ENCODE measurements around the gene ELP5.

Gene ELP5

GRCh38 chr17:7232114-7232513, 19.9 kb upstream of the ELP5 start:
- TF ChIP-seq CTCF (IDR thresholded peaks at IDR 0.05; ENCODE audit: control insufficient read depth, insufficient read depth, low read depth, low read length, missing control alignments): no peak

GRCh38 chr17:7233701-7234082, 18.3 kb upstream of the ELP5 start:
- peak overlapping the region; percentile 85 for H3K4me3 ChIP-seq (ENCODE audit: control insufficient read depth, low read depth, low read length)
- no peak for TF ChIP-seq CTCF (IDR thresholded peaks at IDR 0.05; ENCODE audit: control insufficient read depth, insufficient read depth, low read depth, low read length, missing control alignments)
- DNase-seq (ENCODE audit: low read depth): no peak

More at GRCh38 chr17:7232114-7232513, 19.9 kb upstream of the ELP5 start:
- H3K4me3 ChIP-seq (ENCODE audit: control insufficient read depth, low read depth, low read length): no peak overlapping the region
- DNase-seq (ENCODE audit: low read depth): no peak

DNA sequence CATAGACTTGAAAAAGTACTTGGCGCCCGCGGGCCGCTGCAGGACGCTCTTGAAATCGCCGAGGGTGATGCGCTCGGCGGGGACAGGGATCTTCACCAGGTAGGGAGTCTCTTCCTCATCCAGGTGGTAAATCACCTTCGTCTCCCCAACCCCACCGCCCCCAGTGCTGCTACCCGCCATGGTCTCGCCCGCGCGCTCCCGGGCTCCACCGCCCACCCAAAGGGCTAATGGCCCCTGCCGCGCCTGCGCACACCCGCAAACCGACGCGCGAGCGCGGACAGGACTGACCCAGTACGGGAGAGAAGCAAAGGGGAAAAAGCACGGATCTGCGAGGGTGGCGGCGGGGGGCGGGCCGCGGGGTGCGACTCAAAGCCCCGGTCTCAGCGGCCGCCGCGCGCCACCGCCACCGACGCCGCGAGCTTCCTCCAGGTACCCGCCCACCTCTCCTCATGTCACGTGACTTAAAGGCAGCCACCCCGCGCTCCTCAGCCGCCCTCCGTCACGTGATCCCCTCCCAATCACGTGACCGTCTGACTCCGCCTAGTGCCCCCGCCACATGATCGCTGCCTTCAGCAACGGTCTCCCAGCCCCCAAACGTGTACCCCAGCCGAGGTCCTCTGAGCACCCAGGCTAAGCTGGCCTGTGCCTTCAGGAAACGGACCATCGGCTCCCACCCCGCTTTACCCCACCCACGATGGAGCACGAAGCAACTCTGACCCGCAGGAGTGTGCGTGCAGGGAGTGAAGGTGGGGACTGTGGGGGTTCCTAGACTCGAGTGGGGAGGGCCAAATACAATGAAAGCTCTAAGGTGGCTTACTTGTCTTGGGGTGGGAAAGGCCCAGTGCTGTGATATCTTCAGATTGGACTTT, 17.7 kb upstream of the ELP5 start, which contains the start of gene DVL2:
TSS of gene DVL2 (minus strand) at position 435 of the 869 bp plus-strand sequence. CDS start at position 180, 255 bp downstream.
- H3K4me3 ChIP-seq (ENCODE audit: control insufficient read depth, low read depth, low read length): peak within 1 kb of the TSS; percentile 85
- TF ChIP-seq CTCF (IDR thresholded peaks at IDR 0.05; ENCODE audit: control insufficient read depth, insufficient read depth, low read depth, low read length, missing control alignments): no peak
- DNase-seq (ENCODE audit: low read depth): peak; percentile 74

DNA sequence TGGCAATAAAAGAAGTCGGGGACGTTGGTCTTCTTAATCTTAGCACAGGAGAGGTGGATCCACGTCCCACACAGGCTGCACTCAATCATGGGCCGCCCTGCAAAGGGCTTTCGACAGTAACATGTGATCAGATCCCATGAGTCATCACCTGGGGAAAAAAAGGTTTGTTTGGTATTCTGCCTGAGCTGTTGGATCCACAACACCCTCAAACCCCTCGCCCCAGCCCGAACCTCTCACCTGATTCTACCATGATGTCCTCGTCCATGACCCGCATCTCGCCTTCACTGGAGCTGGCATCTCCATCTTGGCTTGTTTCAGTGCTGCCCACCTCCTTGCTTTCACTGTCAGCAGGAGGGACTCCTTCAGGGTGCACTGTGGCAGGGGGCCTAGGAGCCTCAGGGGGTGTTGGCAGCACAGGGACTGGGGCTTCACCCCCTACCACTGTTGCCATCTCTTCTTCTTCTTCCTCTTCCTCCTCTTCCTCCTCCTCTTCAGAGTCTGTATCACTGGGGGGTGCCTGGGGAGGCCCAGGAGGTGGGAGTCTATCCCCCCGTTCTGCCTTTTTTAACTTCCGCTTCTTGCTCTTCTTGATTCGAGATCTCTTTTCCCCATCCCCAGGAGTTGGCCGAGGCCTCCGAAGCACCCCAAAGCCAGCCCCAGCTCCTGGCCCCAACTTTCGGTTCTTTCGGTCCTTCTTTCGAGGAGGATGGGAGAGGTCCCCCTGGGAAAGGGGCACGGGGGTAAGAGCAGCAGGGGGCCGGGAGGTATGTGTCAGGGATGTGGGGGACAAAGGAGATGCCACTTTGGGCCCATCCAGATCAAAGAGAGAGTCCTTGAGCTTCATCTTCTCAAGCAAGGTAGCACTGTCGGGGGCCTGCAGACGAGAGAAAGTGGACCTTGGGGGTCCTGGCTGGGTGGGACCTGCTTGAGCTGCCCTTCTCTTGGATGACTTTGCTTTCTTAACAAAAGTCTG, 16.0 kb upstream of the ELP5 start:
- no peak for TF ChIP-seq CTCF (IDR thresholded peaks at IDR 0.05; ENCODE audit: control insufficient read depth, insufficient read depth, low read depth, low read length, missing control alignments)
- H3K4me3 ChIP-seq (ENCODE audit: control insufficient read depth, low read depth, low read length): no peak overlapping the region
- DNase-seq (ENCODE audit: low read depth): no peak

DNA sequence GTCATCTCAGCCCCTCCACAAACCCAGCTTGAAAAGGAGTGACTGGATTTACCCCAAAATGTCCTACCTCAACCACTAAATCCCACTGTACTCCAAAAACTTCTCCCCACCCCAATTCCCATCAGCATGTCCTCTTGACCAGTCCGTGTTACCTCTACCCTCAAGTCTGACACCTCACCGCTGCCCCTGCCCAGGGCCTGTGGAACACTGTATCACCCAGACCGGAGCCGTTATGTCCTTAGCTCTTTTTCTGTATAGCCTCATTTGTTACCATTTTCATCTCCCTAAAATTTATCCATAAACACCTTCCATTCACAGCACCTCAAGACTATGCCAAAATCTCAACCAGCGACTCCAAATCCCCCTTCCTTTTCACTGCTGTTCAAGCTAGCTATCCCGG, 15.2 kb upstream of the ELP5 start:
- TF ChIP-seq CTCF (IDR thresholded peaks at IDR 0.05; ENCODE audit: control insufficient read depth, insufficient read depth, low read depth, low read length, missing control alignments): no peak
- peak overlapping the region; percentile 73 for H3K4me3 ChIP-seq (ENCODE audit: control insufficient read depth, low read depth, low read length)
- DNase-seq (ENCODE audit: low read depth): no peak

DNA sequence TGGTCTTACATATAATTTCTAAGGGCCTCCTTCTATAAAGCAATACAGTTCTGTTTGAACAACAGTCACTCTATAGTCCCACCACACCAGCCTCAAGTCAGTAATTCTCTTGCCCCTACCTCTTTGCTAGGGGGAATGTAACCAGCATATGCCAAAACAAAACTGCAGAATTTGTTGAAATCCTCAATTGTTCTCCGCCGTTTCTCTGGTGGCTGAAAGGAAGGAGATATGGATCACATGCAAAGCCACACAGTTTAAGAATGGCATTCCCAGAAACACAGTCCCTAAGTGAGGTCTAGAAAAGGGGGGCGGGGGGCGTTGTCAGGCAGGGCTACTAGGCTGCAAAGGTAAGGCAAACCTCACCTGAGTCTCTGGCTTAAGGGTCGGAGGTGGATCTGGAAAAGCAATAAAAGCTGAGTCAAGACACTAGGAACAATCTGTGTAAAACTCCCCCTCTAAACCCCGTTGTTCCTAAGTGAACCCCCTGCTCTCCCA, 14.7 kb upstream of the ELP5 start:
- TF ChIP-seq CTCF (IDR thresholded peaks at IDR 0.05; ENCODE audit: control insufficient read depth, insufficient read depth, low read depth, low read length, missing control alignments): no peak
- no peak for DNase-seq (ENCODE audit: low read depth)
- peak overlapping the region; percentile 73 for H3K4me3 ChIP-seq (ENCODE audit: control insufficient read depth, low read depth, low read length)

Measured in AG09309 (cell line).